HG03159 (cell line): ENCODE measurements around the gene CHD8.
"Not testable (repeated sequence)": the region's sequence is repeated elsewhere in the genome, so short reads cannot be mapped to it uniquely, and the experiment has no call there.

Experiments
- ATAC-seq: cut with Tn5 transposase; IDR thresholded peaks from one replicate; pipeline ENCODE4 v1.9.1; 2021; ENCODE audit warnings: mild to moderate bottlenecking, moderate library complexity; ENCODE audit not compliant: unreplicated experiment

The CHD8 gene

GRCh38 chr14:21373980-21374379 is 81.9 kb downstream of the CHD8 start:
- no peak for ATAC-seq

- not testable (repeated sequence) for ATAC-seq
These were observed 83.1 kb downstream of the CHD8 start for GRCh38 chr14:21372814-21373213.

GRCh38 chr14:21369949-21370679 is 85.8 kb downstream of the CHD8 start:
- no peak for ATAC-seq

GRCh38 chr14:21367582-21368144 is 88.3 kb downstream of the CHD8 start:
- ATAC-seq = no peak

GRCh38 chr14:21356511-21356910 is 99.4 kb downstream of the CHD8 start:
- ATAC-seq = no peak

- no peak for ATAC-seq
These were observed 103.3 kb downstream of the CHD8 start for GRCh38 chr14:21352587-21352986.

- no peak for ATAC-seq
These were observed 105.4 kb downstream of the CHD8 start for GRCh38 chr14:21350539-21350938.

- ATAC-seq = no peak
These were observed 108.7 kb downstream of the CHD8 start for GRCh38 chr14:21347201-21347600.

GRCh38 chr14:21346532-21347135 is 109.3 kb downstream of the CHD8 start:
- ATAC-seq = no peak

- ATAC-seq = no peak
These were observed 112.7 kb downstream of the CHD8 start for GRCh38 chr14:21343035-21343794.
